Esophagus muscularis mucosa (tissue), 3 donors: Measurements from ENCODE around the gene LHCGR.

ENCODE experiments used
- CTCF ChIP-seq, 3 experiments: fragments of 200-600 bp in 2 of 3; fragments of 450-650 bp in 1 of 3; sonication (generic) in 2 of 3; IDR thresholded peaks; one replicate each; pipeline ENCODE4 v1.5.1; 2017 to 2019; ENCODE audit warnings: antibody characterized with exemption in 3 of 3, mild to moderate bottlenecking in 2 of 3, moderate library complexity in 1 of 3
- POLR2AphosphoS5 ChIP-seq, 2 donors: sonication (generic); formaldehyde crosslinking; IDR thresholded peaks; one replicate each; pipeline ENCODE4 v1.6.1; 2017; ENCODE audit warnings: antibody characterized with exemption in 2 of 2

GRCh38 chr2:48793671-48794070, 38.1 kb upstream of the LHCGR start:
- TF ChIP-seq CTCF (IDR thresholded peaks at IDR 0.05) (no peak), POLR2AphosphoS5 (IDR thresholded peaks at IDR 0.05) (no peak)
